K562 (cell line): ENCODE results near the gene MACROD2. TPM values are rescaled to one million over a fixed set of nuclear protein-coding genes. Genes with fewer than 3 reads are reported as not detected.

Source experiments
- ATAC-seq: fragments of 200-7000 bp; cut with Tn5 transposase; 3 replicates; pipeline ENCODE4 v1.9.1; 2020; ENCODE audit warnings: moderate library complexity
- BruUV-seq: library from RNA; stranded (reverse); fragments of 400-500 nt; replicated peaks from 2 replicates; lab custom pipeline; 2021; lab: Mats Ljungman, UMichigan
- CTCF ChIA-PET: fragments of 300-600 bp; formaldehyde crosslinking; extraction: SDS; loops from one replicate; lab custom pipeline; 2021; ENCODE audit warnings: low intra/inter-chr PET ratio; lab: Yijun Ruan, JAX
- POLR2A ChIA-PET: fragments of 300-600, 350-650 bp; sonication (Branson Sonifier 250); formaldehyde crosslinking; extraction: SDS; loops from one replicate; lab custom pipeline; 2021; ENCODE audit warnings: antibody characterized with exemption, inconsistent platforms; lab: Yijun Ruan, JAX
- DNase-seq, 4 experiments: peaks; one replicate each; pipeline versions ENCODE4 v3.0.0 to v3.0.0-alpha.2; 2011 to 2018; ENCODE audit warnings: low spot score in 3 of 4, mixed read lengths in 3 of 4; ENCODE audit errors: extremely low read depth in 1 of 4
- FAIRE-seq: peaks from 2 replicates; lab custom pipeline; 2011; peaks lifted over from hg19 to GRCh38; lab: Jason Lieb, UNC
- H2AFZ ChIP-seq: 2 replicates; pipeline ENCODE4 v1.6.0; 2011; ENCODE audit warnings: low read depth, low read length, control low read depth, inconsistent platforms
- H3K27ac ChIP-seq: fragments of 200-600 bp; 3 replicates; pipeline ENCODE4 v1.8.0; 2011; ENCODE audit warnings: low read depth, mild to moderate bottlenecking, control low read depth, inconsistent platforms, low read length, moderate library complexity, mixed read lengths; ENCODE audit errors: extremely low read depth
- H3K27me3 ChIP-seq, 2 experiments: fragments of 300-600 bp in 1 of 2; 2 replicates in 1 of 2; 3 replicates in 1 of 2; pipeline versions ENCODE4 v1.6.0 to v1.8.0; 2011; ENCODE audit warnings: inconsistent platforms in 2 of 2, low read length in 2 of 2, mild to moderate bottlenecking in 1 of 2, mixed read lengths in 1 of 2, moderate library complexity in 1 of 2; ENCODE audit not compliant: control insufficient read depth in 2 of 2, insufficient read depth in 2 of 2
- H3K36me3 ChIP-seq: fragments of 300-600 bp; 3 replicates; pipeline ENCODE4 v1.8.0; 2011; ENCODE audit warnings: mild to moderate bottlenecking, low read length, inconsistent platforms; ENCODE audit not compliant: control insufficient read depth, insufficient read depth
- H3K4me1 ChIP-seq, 2 experiments: fragments of 200-600 bp in 1 of 2; replicated peaks in 1 of 2; 2 replicates in 1 of 2; 3 replicates in 1 of 2; pipeline versions ENCODE4 v1.5.1 to v1.8.0; 2011; ENCODE audit warnings: inconsistent platforms in 2 of 2, low read length in 2 of 2, mild to moderate bottlenecking in 1 of 2, mixed read lengths in 1 of 2, moderate library complexity in 1 of 2; ENCODE audit not compliant: control insufficient read depth in 2 of 2, insufficient read depth in 2 of 2
- H3K4me2 ChIP-seq: 2 replicates; pipeline ENCODE4 v1.6.1; 2011; ENCODE audit warnings: low read length, control low read depth, inconsistent platforms, mixed read lengths; ENCODE audit not compliant: insufficient read depth
- H3K4me3 ChIP-seq: fragments of 200-600 bp; sonication (generic), shearing (Covaris generic); 2 replicates; pipeline ENCODE4 v1.5.1; 2016; ENCODE audit warnings: control low read depth, inconsistent platforms
- H3K79me2 ChIP-seq: fragments of 200-600 bp; 3 replicates; pipeline ENCODE4 v1.8.0; 2011; ENCODE audit warnings: low read length, inconsistent platforms; ENCODE audit not compliant: control insufficient read depth, insufficient read depth
- H3K9ac ChIP-seq, 2 experiments: 2 replicates each; pipeline versions ENCODE4 v1.6.0 to v1.6.1; 2011; ENCODE audit warnings: low read depth in 2 of 2, low read length in 2 of 2, control low read depth in 1 of 2, inconsistent platforms in 1 of 2, mild to moderate bottlenecking in 1 of 2, mixed read lengths in 1 of 2; ENCODE audit not compliant: insufficient read depth in 1 of 2
- H3K9me1 ChIP-seq: one replicate; pipeline ENCODE4 v1.6.0; 2011; ENCODE audit warnings: inconsistent platforms, mild to moderate bottlenecking, low read length, moderate library complexity; ENCODE audit not compliant: control insufficient read depth, insufficient read depth
- H3K9me3 ChIP-seq: replicated peaks from 2 replicates; pipeline ENCODE4 v1.5.1; 2011; ENCODE audit warnings: low read depth, low read length, inconsistent platforms; ENCODE audit not compliant: control insufficient read depth, insufficient read depth
- H4K20me1 ChIP-seq: replicated peaks from 2 replicates; pipeline ENCODE4 v1.6.1; 2011; ENCODE audit warnings: low read length, inconsistent platforms, mixed read lengths; ENCODE audit not compliant: control insufficient read depth, insufficient read depth
- E2F8 ChIP-seq: fragments of 450-650 bp; IDR thresholded peaks from 2 replicates; pipeline ENCODE4 v1.7.1; 2018; ENCODE audit warnings: mild to moderate bottlenecking, low read depth; ENCODE audit not compliant: partially characterized antibody
- PHF21A ChIP-seq: fragments of 450-650 bp; IDR thresholded peaks from 2 replicates; pipeline ENCODE4 v1.6.1; 2017; ENCODE audit warnings: low read depth, borderline replicate concordance
- RBM39 ChIP-seq: fragments of 200-400 bp; formaldehyde crosslinking; optimal IDR thresholded peaks from 2 replicates; pipeline ENCODE3; 2018; ENCODE audit warnings: low read depth, low read length
- SMARCA4 ChIP-seq: fragments of 450-650 bp; IDR thresholded peaks from 2 replicates; pipeline ENCODE4 v1.6.1; 2016
- ZBED1 ChIP-seq: IDR thresholded peaks from 2 replicates; pipeline ENCODE4 v1.6.1; 2014
- ZNF830 ChIP-seq: fragments of 250-450 bp; sonication (Bioruptor Pico); IDR thresholded peaks from 2 replicates; pipeline ENCODE4 v1.5.0; 2021; ENCODE audit warnings: mild to moderate bottlenecking
- WGBS: fragments of 100-300 bp; shearing (Covaris generic); methylation state at CpG from one replicate; pipeline ENCODE4 v1.1.6; 2016; ENCODE audit warnings: low coverage, mixed read lengths; ENCODE audit not compliant: insufficient coverage; ENCODE audit errors: missing lambda C conversion rate; 5-methylcytosine and 5-hydroxymethylcytosine counted together
- in situ Hi-C: fragments of 300-500 bp; cut with MboI; formaldehyde crosslinking; loops from 4 replicates; pipeline ENCODE4 v1.15.0; 2018; ENCODE audit warnings: inconsistent platforms, mixed read lengths
- intact Hi-C: fragments of 100-400 bp; cut with micrococcal nuclease; formaldehyde crosslinking; loops from 2 replicates; pipeline ENCODE4 v1.14.2; 2022
- polyA plus RNA-seq, 8 experiments: library from polyadenylated mRNA; depleted of rRNA in 4 of 8; stranded (reverse) in 5 of 8; unstranded in 3 of 8; fragments of >200 nt; fragmentation: Nextera tagmentation in 2 of 8; fragmentation: Illumina TruSeq in 1 of 8; extraction: Ambion mirVana in 2 of 8; extraction: Trizol in 1 of 8; gene quantifications; 2 replicates each; pipeline versions ENCODE4 v1.2.1 to v1.2.3, GENCODE V29; 2011 to 2014; ENCODE audit warnings: inconsistent platforms in 1 of 8, missing spikeins in 1 of 8
- total RNA-seq, 7 experiments: library from RNA; depleted of rRNA in 6 of 7; stranded (reverse); fragments of >200 nt in 6 of 7; fragmentation: Illumina TruSeq in 2 of 7; extraction: Trizol in 2 of 7; gene quantifications; 2 replicates each; pipeline versions ENCODE4 v1.2.1 to v1.2.3, GENCODE V29; 2011 to 2021; ENCODE audit warnings: low replicate concordance in 1 of 7

MACROD2 gene
- total and polyA plus RNA-seq, 9 of the 15 experiments (the other 6 are each of a cell fraction or from before 2014, with no cell fraction given), result not detected

GRCh38 chr20:14666696-14667095 lies 671.4 kb downstream of the MACROD2 start:
- WGBS, result 0% methylated on average over 1 of the region's 1 CpG
- Histone ChIP-seq H3K9me1 (no peaks in the 10 kb centered on the region), H3K79me2 (no peaks in the 10 kb centered on the region), H3K4me1 (no peaks in the 10 kb centered on the region), H4K20me1 (no peaks in the 10 kb centered on the region), H3K36me3 (no peaks in the 10 kb centered on the region), H3K4me2 (no peak overlapping the region), H3K27me3 (no peaks in the 10 kb centered on the region), H3K4me3 (no peak overlapping the region), H3K9ac (no peak overlapping the region), H3K9me3 (no peaks in the 10 kb centered on the region), H2AFZ (no peak overlapping the region), H3K27ac (no peak overlapping the region)
- in situ Hi-C loops, result no loop called here
- BruUV-seq, result no TSS peak
- ChIA-PET POLR2A (no interaction called here), CTCF (no interaction called here)
- no peak for TF ChIP-seq ZNF830 (CRISPR knock-in tag)
- no peak for TF ChIP-seq SMARCA4
- TF ChIP-seq RBM39, result no peak
- TF ChIP-seq ZBED1, result no peak
- TF ChIP-seq PHF21A, result no peak
- TF ChIP-seq E2F8, result no peak
- ATAC-seq, result no peak
- no peak for DNase-seq
- intact Hi-C loops, result no loop called here
- FAIRE-seq, result no peak
